Measurements from ENCODE around the gene TMEM80. TPM values are rescaled to one million over a fixed set of nuclear protein-coding genes. Genes with fewer than 3 reads are reported as not detected.

The TMEM80 gene
- total and polyA plus RNA-seq, 9 of the 15 experiments (the other 6 are each of a cell fraction or from before 2014, with no cell fraction given), result 5.1 to 30.1 (median 12.4) TPM

- TF ChIP-seq ATF4 (CRISPR knock-in tag; IDR thresholded peaks at IDR 0.05), result no peak
Observed at GRCh38 chr11:725624-726202, 30.1 kb downstream of the TMEM80 start (continued).

- Histone ChIP-seq H3K36me3 (ENCODE audit: control insufficient read depth, insufficient read depth, low read length) (no peaks in the 10 kb centered on the region), H3K4me3 (peak overlapping the region; percentile 34), H3K4me2 (ENCODE audit: insufficient read depth, low read length) (peak overlapping the region; percentile 65), H3K9ac (ENCODE audit: insufficient read depth in 1 of 2, low read depth in 2 of 2, low read length in 2 of 2) (peak overlapping the region; percentile 45 to 87), H3K9me1 (ENCODE audit: control insufficient read depth, insufficient read depth, low read length) (no peaks in the 10 kb centered on the region), H3K9me3 (replicated peaks; ENCODE audit: control insufficient read depth, insufficient read depth, low read depth, low read length) (no peaks in the 10 kb centered on the region), H3K27ac (ENCODE audit: extremely low read depth, low read depth, low read length) (peak overlapping the region; percentile 65; the same call in 2 of the 3 replicates), H4K20me1 (replicated peaks; ENCODE audit: control insufficient read depth, insufficient read depth, low read length) (no peaks in the 10 kb centered on the region; the same call in 1 of the 2 replicates), H2AFZ (ENCODE audit: low read depth, low read length) (peak overlapping the region; percentile 92), H3K79me2 (ENCODE audit: control insufficient read depth, insufficient read depth, low read length) (no peaks in the 10 kb centered on the region; the same call in 1 of the 3 replicates), H3K4me1 (replicated peaks in 1 of 2; ENCODE audit: control insufficient read depth in 2 of 2, insufficient read depth in 2 of 2, low read length in 2 of 2) (peaks cover 35 to 74% of the 10 kb centered on the region in 2 experiments), H3K27me3 (ENCODE audit: control insufficient read depth in 2 of 2, insufficient read depth in 2 of 2, low read length in 2 of 2) (no peaks in the 10 kb centered on the region; a peak in 1 of 5 replicates)
- in situ Hi-C loops (cut with MboI) (no loop called here), intact Hi-C loops (cut with micrococcal nuclease) (loop anchor here (5.0 kb wide), 2 partner anchors 71 to 174 kb away; partner anchors contain the start of gene SLC25A22)
- whole genome bisulfite sequencing (ENCODE audit: insufficient coverage, low coverage, missing lambda C conversion rate), result 10% methylated on average over 23 of the region's 61 CpGs
- ATAC-seq, result peak; percentile 53
- POLR2A ChIA-PET, result interaction anchor here (0.6 to 2.8 kb wide), 13 partner anchors 11 to 158 kb away, joined by 3 to 25 read pairs (median 4); partner anchors contain the start of genes DEAF1 and TMEM80
- FAIRE-seq, result peak; percentile 79
- BruUV-seq (replicated peaks), result TSS peak; percentile 86
- CTCF ChIA-PET (ENCODE audit: low intra/inter-chr PET ratio), result interaction anchor here (1.2 to 2.2 kb wide), 2 partner anchors 30 to 61 kb away, joined by 3 to 8 read pairs; partner anchors contain the start of gene TMEM80
- peak; percentile 90 to 95 (median 93) for DNase-seq (ENCODE audit: extremely low read depth in 1 of 4, low spot score in 3 of 4)
- TF ChIP-seq CBX1 (IDR thresholded peaks at IDR 0.05; ENCODE audit: low read depth), result 0 out of 2 replicates have a peak, but pooled peaks have one; percentile 50
- no peak for TF ChIP-seq MECOM (CRISPR knock-in tag; IDR thresholded peaks at IDR 0.05)
- peak; percentile 71; the same call in 1 of the 2 replicates for TF ChIP-seq SPI1 (IDR thresholded peaks at IDR 0.05; ENCODE audit: borderline replicate concordance, low read depth, low read length)
- peak; percentile 97 for TF ChIP-seq NFIC (IDR thresholded peaks at IDR 0.05)
- TF ChIP-seq ZNF175 (CRISPR knock-in tag; IDR thresholded peaks at IDR 0.05; ENCODE audit: low read depth), result peak; percentile 46; the same call in 1 of the 2 replicates
- no peak for TF ChIP-seq CSDE1 (IDR thresholded peaks at IDR 0.05)
- no peak for TF ChIP-seq TFE3 (CRISPR knock-in tag; IDR thresholded peaks at IDR 0.05)
- 0 out of 2 replicates have a peak, but pooled peaks have one; percentile 30 for TF ChIP-seq CREM (IDR thresholded peaks at IDR 0.05; ENCODE audit: low read depth)
- TF ChIP-seq ATF1 (CRISPR knock-in tag; IDR thresholded peaks at IDR 0.05), result no peak
- TF ChIP-seq ATF1 (tag; IDR thresholded peaks at IDR 0.05), result peak; percentile 42; the same call in 1 of the 2 replicates
- peak; percentile 67; the same call in 1 of the 2 replicates for TF ChIP-seq ZEB2 (IDR thresholded peaks at IDR 0.05)
- TF ChIP-seq TSC22D4 (tag; IDR thresholded peaks at IDR 0.05), result no peak
- TF ChIP-seq ZBTB7A (IDR thresholded peaks at IDR 0.05; ENCODE audit: borderline replicate concordance, control insufficient read depth, low read depth, low read length), result peak; percentile 71; the same call in 1 of the 2 replicates
- TF ChIP-seq SUPT5H (IDR thresholded peaks at IDR 0.05), result peak; percentile 38; the same call in 1 of the 2 replicates
Observed at GRCh38 chr11:726278-727220, 30.9 kb downstream of the TMEM80 start.
